Measurements from ENCODE around the gene TTC39A. TPM values are rescaled to one million over a fixed set of nuclear protein-coding genes. Genes with fewer than 3 reads are reported as not detected.

Gene TTC39A
- total and polyA plus RNA-seq, 2 of the 13 experiments (the other 11 are each of a cell fraction or from before 2014, with no cell fraction given), result 0.33 to 1.5 TPM

GRCh38 chr1:51304360-51304759, 26.0 kb downstream of the TTC39A start (continued):
- TF ChIP-seq HMGXB3 (CRISPR knock-in tag; IDR thresholded peaks at IDR 0.05; ENCODE audit: borderline replicate concordance), result no peak
- TF ChIP-seq ZNF331 (CRISPR knock-in tag; IDR thresholded peaks at IDR 0.05), result no peak
- no peak for TF ChIP-seq GTF3A (CRISPR knock-in tag; conservative IDR thresholded peaks at IDR 0.05)
- no peak for TF ChIP-seq SPEN (CRISPR knock-in tag; IDR thresholded peaks at IDR 0.05; ENCODE audit: low read depth)
- TF ChIP-seq ZNF550 (CRISPR knock-in tag; IDR thresholded peaks at IDR 0.05; ENCODE audit: borderline replicate concordance), result no peak

- H3K27ac ChIP-seq (ENCODE audit: extremely low read length, insufficient read depth, low read length), result no peak overlapping the region
- ATAC-seq (no peak), DNase-seq (ENCODE audit: low spot score) (no peak), FAIRE-seq (no peak)
- no peaks in the 10 kb centered on the region; a peak in 1 of 5 replicates for H3K27me3 ChIP-seq (ENCODE audit: control insufficient read depth in 1 of 2, insufficient read depth in 2 of 2, low read length in 2 of 2)
- ChIA-PET POLR2A (no interaction called here), CTCF (ENCODE audit: low intra/inter-chr PET ratio, low total read pairs) (no interaction called here)
- no peaks in the 10 kb centered on the region for H3K36me3 ChIP-seq (replicated peaks in 1 of 2; ENCODE audit: control insufficient read depth in 1 of 2, insufficient read depth in 2 of 2, low read length in 2 of 2)
- H2AFZ ChIP-seq (ENCODE audit: low read length), result no peak overlapping the region
- no TSS peak for BruUV-seq (replicated peaks)
- intact Hi-C loops (cut with micrococcal nuclease; ENCODE audit: unreplicated experiment), result no loop called here
- TF ChIP-seq SOX5 (CRISPR knock-in tag; IDR thresholded peaks at IDR 0.05; ENCODE audit: borderline replicate concordance) (no peak), TCF7 (IDR thresholded peaks at IDR 0.05; ENCODE audit: low read depth) (no peak), MIXL1 (CRISPR knock-in tag; IDR thresholded peaks at IDR 0.05) (no peak), ZNF160 (CRISPR knock-in tag; IDR thresholded peaks at IDR 0.05) (no peak), IKZF1 (IDR thresholded peaks at IDR 0.05) (no peak), HOXA5 (CRISPR knock-in tag; IDR thresholded peaks at IDR 0.05) (no peak), TFAP4 (IDR thresholded peaks at IDR 0.05; ENCODE audit: borderline replicate concordance, low read depth) (no peak), KDM5A (IDR thresholded peaks at IDR 0.05; ENCODE audit: borderline replicate concordance, low read length) (no peak), REPIN1 (CRISPR knock-in tag; IDR thresholded peaks at IDR 0.05; ENCODE audit: borderline replicate concordance, low read depth) (no peak), REL (CRISPR knock-in tag; conservative IDR thresholded peaks at IDR 0.05) (no peak), EZH2 (conservative IDR thresholded peaks at IDR 0.05; ENCODE audit: low read depth, low read length) (no peak)
- H4K20me1 ChIP-seq (ENCODE audit: insufficient read depth, low read length), result no peaks in the 10 kb centered on the region
- peaks cover 34% of the 10 kb centered on the region for H3K4me1 ChIP-seq (ENCODE audit: insufficient read depth, low read length)
- no peaks in the 10 kb centered on the region for H3K9me3 ChIP-seq (ENCODE audit: low read length)
- in situ Hi-C loops (cut with HindIII; ENCODE audit: extremely low pct_ligation_motif_present, low pct_unique_long_range_greater_than_20kb), result no loop called here
- H3K79me2 ChIP-seq (ENCODE audit: insufficient read depth, low read length), result no peaks in the 10 kb centered on the region
- H3K4me2 ChIP-seq (ENCODE audit: low read depth, low read length), result peak overlapping the region; percentile 23; the same call in 1 of the 2 replicates
- no peak overlapping the region for H3K9ac ChIP-seq (ENCODE audit: insufficient read depth, low read depth, low read length)
- peak overlapping the region in 1 of 3 experiments; percentile 4; a peak in 1 of 6 replicates for H3K4me3 ChIP-seq (replicated peaks in 1 of 3; ENCODE audit: insufficient read depth in 1 of 3, low read depth in 2 of 3, low read length in 3 of 3)
- 57% methylated on average over 8 of the region's 8 CpGs for WGBS (ENCODE audit: low lambda C conversion rate)
These were observed 26.6 kb downstream of the TTC39A start for GRCh38 chr1:51303751-51304251.
